OCI-LY1 (cell line): Measurements from ENCODE around the gene ARF3.

Experiments
- EZH2 ChIP-seq: fragments of 200-600 bp; sonication (generic), shearing (Covaris generic); IDR thresholded peaks from 2 replicates; pipeline ENCODE4 v1.8.0; 2017; ENCODE audit warnings: borderline replicate concordance, mixed run types, mild to moderate bottlenecking, antibody characterized with exemption, low read length, moderate library complexity, mixed read lengths
- TF ChIP-seq, protein P1 (sequence below): fragments of 200-600 bp; sonication (generic), shearing (Covaris generic); IDR thresholded peaks from 2 replicates; pipeline ENCODE4 v1.5.1; 2017; ENCODE audit warnings: mild to moderate bottlenecking, antibody characterized with exemption, low read length, moderate library complexity, mixed read lengths

DNA sequence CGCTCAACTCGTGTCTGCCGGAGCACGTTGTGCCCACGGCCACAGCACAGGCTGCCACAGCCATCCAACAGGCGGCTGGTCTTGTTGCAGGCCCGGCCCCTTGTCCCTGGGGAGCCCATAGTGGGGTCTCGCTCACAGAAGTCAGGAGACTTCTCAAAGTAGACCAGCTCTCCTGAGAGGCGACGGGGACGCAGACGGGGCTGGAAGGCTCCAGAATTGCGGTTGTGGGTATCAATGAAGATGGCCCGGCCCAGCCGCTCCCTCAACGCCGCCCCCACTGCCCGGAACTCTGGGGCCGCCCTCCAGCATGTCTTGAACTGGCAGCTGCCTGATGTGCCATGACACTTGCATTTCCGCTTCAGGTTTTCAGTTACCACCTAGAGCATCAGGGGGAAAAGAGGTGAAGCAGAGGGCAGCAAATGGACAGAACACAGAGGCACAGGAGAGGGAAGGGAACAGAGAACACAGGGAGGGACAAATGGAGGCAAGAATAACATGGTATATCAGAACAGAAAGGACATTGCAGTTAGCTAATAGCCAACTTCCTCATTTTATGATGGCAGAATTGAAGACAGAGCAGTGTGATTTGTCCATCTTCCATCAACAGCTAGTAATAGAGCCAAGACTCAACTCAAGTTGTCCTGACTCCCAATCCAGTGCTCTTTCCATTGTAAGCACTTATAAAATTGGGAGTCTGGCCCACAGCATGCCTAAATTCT lies 9.0 kb upstream of the ARF3 start:
- TF ChIP-seq, protein P1, sequence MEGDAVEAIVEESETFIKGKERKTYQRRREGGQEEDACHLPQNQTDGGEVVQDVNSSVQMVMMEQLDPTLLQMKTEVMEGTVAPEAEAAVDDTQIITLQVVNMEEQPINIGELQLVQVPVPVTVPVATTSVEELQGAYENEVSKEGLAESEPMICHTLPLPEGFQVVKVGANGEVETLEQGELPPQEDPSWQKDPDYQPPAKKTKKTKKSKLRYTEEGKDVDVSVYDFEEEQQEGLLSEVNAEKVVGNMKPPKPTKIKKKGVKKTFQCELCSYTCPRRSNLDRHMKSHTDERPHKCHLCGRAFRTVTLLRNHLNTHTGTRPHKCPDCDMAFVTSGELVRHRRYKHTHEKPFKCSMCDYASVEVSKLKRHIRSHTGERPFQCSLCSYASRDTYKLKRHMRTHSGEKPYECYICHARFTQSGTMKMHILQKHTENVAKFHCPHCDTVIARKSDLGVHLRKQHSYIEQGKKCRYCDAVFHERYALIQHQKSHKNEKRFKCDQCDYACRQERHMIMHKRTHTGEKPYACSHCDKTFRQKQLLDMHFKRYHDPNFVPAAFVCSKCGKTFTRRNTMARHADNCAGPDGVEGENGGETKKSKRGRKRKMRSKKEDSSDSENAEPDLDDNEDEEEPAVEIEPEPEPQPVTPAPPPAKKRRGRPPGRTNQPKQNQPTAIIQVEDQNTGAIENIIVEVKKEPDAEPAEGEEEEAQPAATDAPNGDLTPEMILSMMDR, result no peak
- no peak for TF ChIP-seq EZH2
